Omental fat pad (tissue), 4 donors: Measurements from ENCODE around the gene TBXAS1. TPM values are rescaled to one million over a fixed set of nuclear protein-coding genes. Genes with fewer than 3 reads are reported as not detected.

Experiments
- ATAC-seq: fragments of 150-250 bp; one replicate; pipeline ENCODE4 v1.9.1; 2016; ENCODE audit warnings: mild to moderate bottlenecking, moderate library complexity; ENCODE audit not compliant: low FRiP score
- DNase-seq: peaks from one replicate; pipeline ENCODE4 v3.0.0-alpha.2; 2019; ENCODE audit warnings: low spot score
- total RNA-seq, 4 donors: library from RNA; depleted of rRNA; stranded (reverse); fragments of >200 nt; gene quantifications; one replicate each; pipeline ENCODE4 v1.1.0, GENCODE V29; 2016
- TF ChIP-seq, protein P1 (sequence below), 3 donors: fragments of 450-650 bp; IDR thresholded peaks; one replicate each; pipeline ENCODE4 v1.5.1; 2016 to 2017; ENCODE audit warnings: antibody characterized with exemption in 3 of 3, mild to moderate bottlenecking in 3 of 3, moderate library complexity in 2 of 3

Gene TBXAS1
- total RNA-seq, 4 donors from 2014 or later: 22.2 to 63.4 (median 48.6) TPM

DNA sequence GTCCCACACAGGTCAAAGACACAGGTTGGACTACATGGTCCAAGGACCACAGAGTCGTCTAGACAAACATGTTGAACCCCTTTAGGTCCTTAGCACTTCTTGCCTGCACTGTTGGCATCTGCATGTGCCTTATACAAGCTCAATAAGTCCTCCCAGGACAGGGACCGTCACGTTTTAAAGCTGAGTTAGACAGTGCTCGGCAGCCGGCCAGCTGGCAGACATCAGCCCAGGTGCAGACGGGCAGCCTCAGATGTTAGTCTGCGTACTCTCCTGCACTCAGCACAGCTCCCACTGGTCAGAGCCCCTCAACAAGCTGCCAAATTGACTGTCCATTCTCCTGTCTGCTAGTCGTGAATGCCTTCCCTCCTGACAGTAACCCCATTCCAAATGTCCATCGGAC is 198.8 kb downstream of the TBXAS1 start:
- TF ChIP-seq, protein P1, sequence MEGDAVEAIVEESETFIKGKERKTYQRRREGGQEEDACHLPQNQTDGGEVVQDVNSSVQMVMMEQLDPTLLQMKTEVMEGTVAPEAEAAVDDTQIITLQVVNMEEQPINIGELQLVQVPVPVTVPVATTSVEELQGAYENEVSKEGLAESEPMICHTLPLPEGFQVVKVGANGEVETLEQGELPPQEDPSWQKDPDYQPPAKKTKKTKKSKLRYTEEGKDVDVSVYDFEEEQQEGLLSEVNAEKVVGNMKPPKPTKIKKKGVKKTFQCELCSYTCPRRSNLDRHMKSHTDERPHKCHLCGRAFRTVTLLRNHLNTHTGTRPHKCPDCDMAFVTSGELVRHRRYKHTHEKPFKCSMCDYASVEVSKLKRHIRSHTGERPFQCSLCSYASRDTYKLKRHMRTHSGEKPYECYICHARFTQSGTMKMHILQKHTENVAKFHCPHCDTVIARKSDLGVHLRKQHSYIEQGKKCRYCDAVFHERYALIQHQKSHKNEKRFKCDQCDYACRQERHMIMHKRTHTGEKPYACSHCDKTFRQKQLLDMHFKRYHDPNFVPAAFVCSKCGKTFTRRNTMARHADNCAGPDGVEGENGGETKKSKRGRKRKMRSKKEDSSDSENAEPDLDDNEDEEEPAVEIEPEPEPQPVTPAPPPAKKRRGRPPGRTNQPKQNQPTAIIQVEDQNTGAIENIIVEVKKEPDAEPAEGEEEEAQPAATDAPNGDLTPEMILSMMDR (IDR thresholded peaks at IDR 0.05): no peak
- ATAC-seq: no peak
- DNase-seq: no peak

DNA sequence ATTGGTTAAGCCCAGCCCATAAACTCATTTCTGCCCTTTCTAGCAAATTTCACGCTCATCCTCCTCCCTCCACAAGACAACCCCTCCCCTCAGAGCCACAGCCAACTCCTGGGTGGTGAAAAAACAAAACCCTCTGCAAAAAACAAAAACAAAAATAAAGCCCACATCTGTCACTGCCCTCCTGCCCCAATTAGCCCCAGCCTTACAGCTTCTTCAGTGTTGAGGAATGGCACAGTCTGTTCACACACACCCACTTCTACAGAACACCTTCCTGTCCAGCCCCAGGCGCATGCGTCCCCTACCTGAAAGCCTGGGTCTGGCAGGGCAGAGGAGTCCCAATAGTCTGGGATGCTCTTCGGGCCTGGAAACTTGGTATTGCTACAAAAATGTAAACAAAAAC is 199.2 kb downstream of the TBXAS1 start:
- DNase-seq (no peak), ATAC-seq (no peak)
- TF ChIP-seq, protein P1 (IDR thresholded peaks at IDR 0.05): no peak

DNA sequence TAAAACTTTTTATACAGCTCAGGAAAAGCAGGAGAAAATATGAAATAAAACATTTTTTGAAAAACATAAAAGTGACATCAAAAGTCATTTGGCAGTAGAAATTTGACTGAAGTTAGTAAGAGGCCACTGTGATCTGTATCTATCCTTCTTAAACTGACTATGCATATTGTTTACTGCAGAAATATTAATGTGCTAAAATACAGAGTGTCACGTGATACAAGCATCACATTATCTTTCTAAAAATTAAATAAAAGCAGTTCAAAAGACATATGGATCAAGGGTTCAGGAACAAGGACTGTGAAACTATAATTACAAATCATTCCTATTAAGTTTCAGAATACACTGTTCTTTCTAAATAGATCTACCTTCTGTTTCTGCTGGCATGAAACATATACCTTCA is 200.0 kb downstream of the TBXAS1 start:
- DNase-seq: no peak
- ATAC-seq: no peak
- TF ChIP-seq, protein P1 (IDR thresholded peaks at IDR 0.05): no peak

DNA sequence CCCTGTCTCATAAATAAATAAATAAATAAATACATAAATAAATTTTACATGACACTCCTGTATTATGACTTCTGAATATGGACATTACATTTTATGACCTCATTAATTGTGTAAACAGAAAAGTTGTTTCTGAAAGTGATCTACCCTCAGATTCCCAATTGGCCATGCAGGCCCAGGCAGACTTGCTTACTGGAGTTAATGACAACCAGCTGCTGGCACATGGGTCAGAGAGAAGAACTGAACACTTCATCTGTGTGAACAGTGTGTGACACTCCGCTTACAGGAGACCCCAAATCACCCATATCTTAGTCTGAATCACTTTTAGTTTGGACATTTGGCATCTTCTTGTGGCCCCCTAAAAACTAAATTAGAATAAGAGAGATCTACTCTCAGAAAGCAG is 202.3 kb downstream of the TBXAS1 start:
- TF ChIP-seq, protein P1 (IDR thresholded peaks at IDR 0.05): no peak

DNA sequence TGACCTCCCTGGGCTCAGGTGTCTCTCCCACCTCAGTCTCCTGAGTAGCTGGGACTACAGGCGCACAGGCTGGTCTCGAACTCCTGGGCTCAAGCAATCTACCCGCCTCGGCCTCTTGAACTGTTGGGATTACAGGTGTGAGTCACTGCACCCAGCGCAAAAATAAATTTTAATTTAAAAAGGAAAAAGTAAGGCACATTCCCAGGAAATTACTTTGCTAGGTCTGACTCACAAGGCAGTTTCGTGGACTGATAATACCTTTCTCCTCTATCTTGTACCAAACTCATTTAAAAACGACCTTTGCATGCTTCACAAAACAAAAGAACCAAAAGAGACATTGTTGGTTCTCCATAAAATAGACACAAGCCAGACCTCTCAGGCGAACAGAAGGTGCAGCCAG is 204.0 kb downstream of the TBXAS1 start:
- ATAC-seq (no peak), DNase-seq (no peak)
- TF ChIP-seq, protein P1 (IDR thresholded peaks at IDR 0.05): no peak

More for the DNA sequence above, 202.3 kb downstream of the TBXAS1 start:
- no peak for ATAC-seq
- DNase-seq: no peak

DNA sequence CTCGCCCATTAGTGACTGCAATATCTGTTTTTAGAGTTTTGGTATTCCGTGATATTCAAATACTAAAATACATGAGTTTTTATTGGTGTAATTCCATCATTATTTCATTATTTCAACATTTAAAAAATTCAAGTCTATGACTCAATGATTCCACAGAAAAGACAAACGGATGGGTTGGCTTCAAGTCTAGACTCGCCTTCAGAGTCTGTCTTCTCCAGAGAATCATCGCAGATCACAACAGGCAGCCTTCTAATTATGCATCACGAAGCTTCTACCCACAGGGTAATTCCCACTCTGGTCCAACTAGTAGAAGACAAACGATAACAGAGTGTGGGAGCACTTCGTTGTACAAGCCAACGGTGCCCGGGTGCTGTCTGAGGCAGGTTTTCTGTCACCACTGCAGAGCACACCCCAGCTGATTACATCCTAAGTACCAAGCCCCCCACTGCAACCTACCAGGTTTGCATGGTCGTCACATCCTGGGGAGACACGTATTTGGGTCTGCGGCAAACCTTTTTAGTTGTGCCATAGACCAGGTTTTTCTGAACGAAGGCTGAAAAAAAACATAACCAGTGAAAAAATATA is 204.8 kb downstream of the TBXAS1 start:
- ATAC-seq (no peak), DNase-seq (no peak)
- TF ChIP-seq, protein P1 (IDR thresholded peaks at IDR 0.05): no peak

DNA sequence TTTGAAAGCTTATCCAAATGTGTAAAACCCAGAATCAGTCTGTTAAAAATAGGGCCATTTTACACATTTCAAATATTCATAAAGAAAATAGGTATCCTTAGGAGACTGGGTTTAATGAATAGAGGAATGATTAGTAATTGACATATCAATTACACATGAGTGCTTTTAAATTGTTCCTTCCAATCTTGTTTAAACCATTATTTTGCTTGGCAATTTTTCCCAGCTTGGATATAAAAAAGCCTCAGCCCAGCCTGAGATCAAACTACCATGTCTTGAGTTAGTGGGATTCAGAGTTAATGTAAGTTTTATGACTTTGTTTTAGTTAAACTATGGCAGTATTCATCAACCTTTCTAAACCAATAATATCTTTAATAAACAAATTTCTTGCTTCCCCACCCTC is 205.4 kb downstream of the TBXAS1 start:
- TF ChIP-seq, protein P1 (IDR thresholded peaks at IDR 0.05): no peak
- DNase-seq (no peak), ATAC-seq (no peak)
